ENCODE measurements around the gene EFNA2.

The EFNA2 gene

DNA sequence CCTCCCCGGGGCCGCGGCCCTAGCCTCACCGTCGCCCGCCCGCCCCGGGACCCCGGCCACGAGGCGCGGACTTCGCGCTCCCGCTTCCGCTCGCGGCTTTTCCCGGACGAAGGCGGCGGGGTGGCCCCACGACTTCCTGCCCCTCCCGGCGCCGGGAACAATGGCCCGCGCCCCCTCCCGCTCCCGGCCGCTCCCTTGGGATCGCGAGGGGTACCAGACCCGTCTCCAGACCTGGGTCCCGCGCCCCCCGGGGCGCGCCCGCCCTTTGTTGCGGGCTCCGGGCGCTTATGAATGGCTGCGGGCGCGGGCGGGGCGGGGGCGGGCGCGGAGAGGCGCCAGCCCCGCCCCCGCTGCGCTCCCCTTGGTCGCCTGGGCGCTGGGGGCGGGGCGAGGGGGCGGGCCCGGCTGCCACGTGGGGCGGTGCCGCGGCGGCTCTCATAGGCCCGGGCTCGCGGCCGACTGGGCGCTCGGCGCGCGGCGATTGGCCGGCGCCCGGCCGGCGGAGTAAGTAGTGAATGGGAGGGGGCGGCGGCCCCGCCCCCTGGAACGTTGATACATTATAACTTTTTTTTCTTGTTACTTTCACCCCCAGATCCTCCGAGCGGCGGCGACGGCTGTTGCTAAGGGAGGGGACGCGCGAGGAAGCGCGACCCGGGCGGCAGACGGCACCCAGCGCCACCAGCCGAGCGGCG is 36.2 kb upstream of the EFNA2 start:
- peak; percentile 95 for DNase-seq (ENCODE audit: low read depth)

- DNase-seq (ENCODE audit: low read depth) = no peak
These were observed 35.7 kb upstream of the EFNA2 start for GRCh38 chr19:1249990-1250436.

DNA sequence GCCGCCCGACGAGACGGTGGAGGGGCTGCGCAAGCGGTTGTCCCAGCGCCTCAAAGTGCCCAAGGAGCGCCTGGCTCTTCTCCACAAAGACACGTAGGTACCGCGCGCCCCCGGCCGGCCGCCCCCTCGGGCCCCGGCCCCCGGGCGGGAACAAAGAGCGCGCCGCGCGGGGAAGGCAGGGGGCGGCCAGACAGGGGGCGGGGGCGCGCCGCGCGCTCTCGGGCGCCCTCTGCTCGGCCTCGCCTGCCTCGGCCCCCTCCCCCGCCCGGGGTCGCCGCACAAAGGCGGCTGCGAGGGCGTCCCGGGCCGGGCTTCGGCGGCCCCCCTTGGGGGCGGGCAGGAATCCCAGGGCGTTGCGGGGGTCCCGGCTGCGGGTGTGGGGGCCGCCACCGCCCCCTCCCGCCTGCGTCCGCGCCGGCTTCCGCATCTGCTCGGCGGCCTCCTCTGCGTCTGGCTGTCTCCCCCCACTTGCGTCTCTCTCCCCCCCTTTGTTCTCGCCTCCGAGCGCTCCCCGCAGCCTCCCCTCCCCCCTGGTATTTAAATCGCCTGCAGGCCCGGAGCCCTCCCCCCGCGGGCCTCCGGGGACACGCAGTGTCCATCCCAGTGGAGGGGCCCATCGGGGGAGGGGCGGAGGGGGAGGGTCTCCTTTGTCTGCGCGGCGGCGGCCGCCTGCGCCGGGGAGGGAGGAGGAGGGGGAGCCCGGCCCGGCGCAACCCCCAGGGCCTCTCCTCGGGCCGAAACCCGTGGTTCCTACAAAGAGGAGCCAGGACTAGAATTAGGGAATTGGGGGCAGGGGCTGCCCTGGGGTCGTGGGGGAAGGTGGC is 35.0 kb upstream of the EFNA2 start:
- DNase-seq (ENCODE audit: low read depth) = peak; percentile 72

DNA sequence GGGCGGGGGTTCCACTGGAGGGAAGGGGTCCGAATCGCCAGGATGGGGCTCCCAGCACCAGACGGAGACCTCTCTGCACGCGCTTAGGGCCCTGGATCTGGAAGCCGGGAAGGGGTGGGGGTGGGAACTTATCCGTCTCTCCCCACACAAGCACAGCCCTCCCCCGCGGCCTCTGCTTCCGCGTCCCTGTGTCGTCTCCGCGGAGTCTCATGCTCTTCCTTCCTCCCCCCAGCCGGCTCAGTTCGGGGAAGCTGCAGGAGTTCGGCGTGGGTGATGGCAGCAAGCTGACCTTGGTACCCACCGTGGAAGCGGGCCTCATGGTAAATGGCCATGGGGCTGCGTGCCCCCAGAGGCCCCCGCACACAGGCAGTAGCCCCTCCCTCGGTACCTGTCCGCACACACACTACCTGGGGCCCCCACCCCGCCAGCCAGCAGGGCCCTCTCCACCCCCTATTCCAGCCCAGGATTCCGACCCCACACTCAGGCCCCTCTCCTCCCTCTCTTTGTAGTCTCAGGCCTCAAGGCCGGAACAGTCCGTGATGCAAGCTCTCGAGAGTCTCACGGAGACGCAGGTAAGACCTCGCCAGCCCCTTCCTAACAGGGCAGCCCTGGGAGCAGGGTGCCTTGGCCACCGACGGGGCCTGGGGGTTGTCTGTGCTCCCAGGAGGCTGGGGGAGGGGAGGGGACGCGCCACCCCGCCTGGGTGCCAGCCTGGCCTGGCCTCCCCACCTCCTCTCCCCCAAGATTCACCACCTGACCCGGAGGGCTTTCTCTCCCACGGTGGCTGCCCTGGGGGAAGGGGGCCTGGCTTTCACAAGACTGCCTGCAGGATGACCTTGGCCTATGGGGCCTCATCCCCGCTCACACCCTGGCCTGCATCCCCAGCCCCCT is 34.1 kb upstream of the EFNA2 start:
- peak; percentile 81 for DNase-seq (ENCODE audit: low read depth)

- peak; percentile 87 for DNase-seq (ENCODE audit: low read depth)
These were observed 33.4 kb upstream of the EFNA2 start for GRCh38 chr19:1252221-1252820.

DNA sequence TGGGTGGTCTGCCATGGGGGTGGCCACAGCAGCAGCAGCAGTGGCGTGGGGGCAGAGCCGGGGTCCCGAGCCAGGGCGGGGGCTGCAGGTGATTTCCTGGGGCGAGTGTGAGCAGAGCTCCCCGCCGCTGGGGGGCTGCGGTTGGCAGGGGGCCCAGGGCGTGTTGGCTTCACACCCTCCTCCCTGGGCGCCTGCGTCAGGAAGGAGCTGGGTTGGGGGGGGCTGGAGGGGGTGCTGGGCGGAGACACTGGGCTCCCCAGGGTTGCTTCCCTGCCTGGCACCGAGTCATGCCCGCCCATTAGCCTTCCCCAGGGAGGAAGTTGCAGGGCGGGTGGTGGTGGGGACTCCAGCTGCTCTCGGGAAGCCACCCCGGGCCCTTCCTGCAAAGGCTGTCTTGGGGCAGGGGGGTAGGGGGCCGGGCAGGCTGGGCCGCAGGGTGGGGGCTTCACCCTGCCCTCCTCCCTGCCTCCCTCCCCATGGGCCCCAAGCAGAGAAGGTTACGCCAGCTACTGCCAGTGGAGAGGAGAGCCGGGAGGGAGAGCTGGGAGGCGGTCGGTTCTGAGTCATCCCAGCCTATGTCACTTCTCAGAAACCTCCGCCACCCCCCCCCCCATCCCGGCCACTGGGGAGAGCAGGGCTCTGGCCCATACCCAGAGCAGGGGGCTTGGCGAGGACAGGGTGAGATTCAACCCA is 32.7 kb upstream of the EFNA2 start:
- peak; percentile 98 for DNase-seq (ENCODE audit: low read depth)

GRCh38 chr19:1253514-1254080 is 32.1 kb upstream of the EFNA2 start:
- peak; percentile 90 for DNase-seq (ENCODE audit: low read depth)

DNA sequence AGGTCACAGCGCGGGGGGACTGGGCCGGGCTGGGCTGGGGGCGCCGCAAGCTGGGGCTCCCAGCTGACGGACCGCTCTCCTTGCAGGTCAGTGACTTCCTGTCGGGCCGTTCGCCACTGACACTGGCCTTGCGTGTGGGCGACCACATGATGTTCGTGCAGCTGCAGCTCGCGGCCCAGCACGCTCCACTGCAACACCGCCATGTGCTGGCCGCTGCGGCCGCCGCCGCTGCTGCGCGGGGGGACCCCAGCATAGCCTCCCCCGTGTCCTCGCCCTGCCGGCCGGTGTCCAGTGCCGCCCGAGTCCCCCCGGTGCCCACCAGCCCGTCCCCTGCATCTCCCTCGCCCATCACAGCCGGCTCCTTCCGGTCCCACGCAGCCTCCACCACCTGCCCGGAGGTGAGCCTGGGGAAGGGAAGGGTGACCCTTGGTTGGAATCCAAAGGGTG is 31.6 kb upstream of the EFNA2 start:
- DNase-seq (ENCODE audit: low read depth) = peak; percentile 21

DNA sequence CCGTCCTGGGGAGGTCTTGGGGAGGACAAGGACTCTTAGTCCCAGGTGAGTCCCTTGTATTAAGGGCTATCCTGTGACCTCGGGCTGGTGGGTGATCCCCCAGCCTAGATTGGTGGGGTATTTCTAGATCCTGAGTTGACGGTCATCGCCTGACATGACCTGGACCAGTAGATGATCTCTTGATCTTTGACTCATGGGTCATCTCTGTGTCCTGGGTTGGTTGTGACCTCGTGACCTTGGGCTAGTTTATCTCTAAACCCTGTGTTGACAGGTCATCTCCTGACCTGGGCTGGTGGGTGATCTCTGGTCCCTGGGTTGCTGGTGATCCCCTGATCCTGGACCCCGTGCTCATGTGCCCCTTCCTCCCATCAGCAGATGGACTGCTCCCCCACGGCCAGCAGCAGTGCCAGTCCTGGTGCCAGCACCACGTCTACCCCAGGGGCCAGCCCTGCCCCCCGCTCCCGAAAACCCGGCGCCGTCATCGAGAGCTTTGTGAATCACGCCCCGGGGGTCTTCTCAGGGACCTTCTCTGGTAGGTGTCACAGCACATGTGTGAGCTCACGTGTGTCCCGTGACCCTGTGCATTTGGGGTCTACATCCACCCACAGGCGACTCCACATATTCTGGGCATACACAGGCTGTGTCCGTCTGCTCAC is 31.0 kb upstream of the EFNA2 start:
- DNase-seq (ENCODE audit: low read depth) = no peak

GRCh38 chr19:1255186-1256161 is 30.2 kb upstream of the EFNA2 start:
- no peak for DNase-seq (ENCODE audit: low read depth)

GRCh38 chr19:1256646-1257474 is 28.8 kb upstream of the EFNA2 start:
- DNase-seq (ENCODE audit: low read depth) = no peak

DNA sequence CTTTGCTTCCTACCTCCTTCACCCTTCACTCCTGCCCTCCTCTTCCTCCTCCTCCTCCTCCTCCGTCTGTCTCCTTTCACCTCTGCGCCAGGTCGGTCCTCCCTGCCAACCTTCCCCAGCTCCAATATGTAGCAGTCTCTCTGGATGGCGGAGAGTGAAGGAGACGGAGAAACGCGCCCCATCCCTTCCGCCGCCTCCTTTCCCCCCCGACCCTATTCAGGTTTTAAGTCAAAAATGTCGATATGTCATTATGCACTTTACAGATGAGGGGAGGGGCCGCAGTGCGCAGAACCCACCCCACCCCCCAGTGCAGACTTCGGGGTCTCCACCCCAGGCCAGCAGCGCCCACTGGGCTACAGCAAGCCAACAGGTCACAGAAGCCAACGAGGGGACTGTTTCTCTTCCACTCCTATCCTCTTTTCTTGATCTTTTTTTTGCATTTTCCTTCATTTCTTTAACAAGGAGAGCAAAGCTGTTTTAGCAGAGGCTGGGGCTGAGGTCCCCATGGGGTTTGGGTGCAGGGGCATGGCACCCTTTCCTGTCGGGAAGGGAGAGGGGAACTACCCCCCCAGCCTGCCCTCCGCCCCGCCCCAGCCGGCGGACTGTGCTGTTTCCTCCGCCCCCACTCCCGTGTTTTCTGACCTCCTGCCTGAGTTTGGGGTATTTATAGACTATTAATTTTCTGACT is 28.1 kb upstream of the EFNA2 start:
- no peak for DNase-seq (ENCODE audit: low read depth)

DNA sequence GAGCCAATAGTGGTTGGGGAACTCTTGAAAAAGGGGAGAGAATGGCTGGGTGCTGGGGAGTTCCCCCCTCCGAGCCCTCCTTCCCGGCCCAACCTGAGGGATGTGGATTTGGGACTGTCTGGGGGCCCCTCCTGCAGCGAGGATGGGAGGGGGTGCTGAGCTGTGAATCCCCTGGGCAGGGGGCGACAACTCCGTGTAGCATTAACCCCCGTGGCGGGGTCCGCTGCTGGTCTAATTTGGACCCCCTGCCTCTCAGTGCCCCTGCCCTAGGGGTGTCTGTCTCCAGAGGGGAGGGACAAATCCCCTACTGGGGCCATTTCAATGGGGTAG is 27.5 kb upstream of the EFNA2 start:
- DNase-seq (ENCODE audit: low read depth) = no peak

- no peak for DNase-seq (ENCODE audit: low read depth)
These were observed 26.9 kb upstream of the EFNA2 start for GRCh38 chr19:1258707-1259205.

DNA sequence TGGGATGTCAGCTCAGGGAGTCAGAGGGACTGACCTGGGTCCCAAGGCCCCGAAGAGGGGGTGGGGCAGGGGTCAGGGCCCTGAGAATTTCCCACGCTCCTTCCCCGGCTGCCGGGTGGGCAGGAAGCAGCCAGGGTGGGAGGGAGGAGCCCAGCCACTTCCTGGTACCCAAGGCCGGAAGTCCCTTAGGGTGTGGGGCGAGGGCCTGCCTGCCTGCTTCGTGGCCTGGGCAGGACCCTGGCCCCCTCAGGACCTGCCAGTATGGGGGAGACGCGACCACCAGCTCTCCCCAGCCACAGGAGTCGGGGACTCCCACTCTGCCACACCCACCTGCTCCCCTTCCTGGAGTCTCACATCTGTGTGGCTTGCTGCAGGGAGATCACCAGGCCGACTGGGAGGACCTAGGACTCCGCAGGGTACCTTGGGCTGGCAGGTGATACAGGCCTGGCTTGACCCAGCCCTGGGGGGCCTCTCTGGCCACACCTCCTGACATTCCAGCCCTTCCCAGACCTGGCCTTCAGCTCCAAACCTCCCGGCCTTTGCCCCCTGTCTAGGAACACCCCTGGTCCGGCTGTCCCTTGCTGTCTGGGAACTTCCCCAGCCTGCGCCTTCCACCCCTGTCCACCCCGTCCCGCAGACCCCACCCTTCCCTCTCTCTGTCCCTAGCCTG is 26.3 kb upstream of the EFNA2 start:
- peak; percentile 46 for DNase-seq (ENCODE audit: low read depth)

GRCh38 chr19:1259876-1260748 is 25.6 kb upstream of the EFNA2 start:
- peak; percentile 31 for DNase-seq (ENCODE audit: low read depth)
